ENCODE results near the gene PRDM2. TPM values are rescaled to one million over a fixed set of nuclear protein-coding genes. Genes with fewer than 3 reads are reported as not detected.

Gene PRDM2
- total RNA-seq, 4 donors from 2014 or later, result 54.4 to 99.1 (median 63.1) TPM

- no peak for DNase-seq (ENCODE audit: low spot score in 2 of 2)
- Histone ChIP-seq H3K4me3 (no peak overlapping the region), H3K27ac (no peak overlapping the region), H3K36me3 (no peaks in the 10 kb centered on the region), H3K4me1 (no peaks in the 10 kb centered on the region), H3K27me3 (no peaks in the 10 kb centered on the region), H3K9me3 (no peaks in the 10 kb centered on the region)
- no peak for TF ChIP-seq POLR2A (IDR thresholded peaks at IDR 0.05)
- no peak for TF ChIP-seq EP300 (IDR thresholded peaks at IDR 0.05)
- TF ChIP-seq, protein P1, sequence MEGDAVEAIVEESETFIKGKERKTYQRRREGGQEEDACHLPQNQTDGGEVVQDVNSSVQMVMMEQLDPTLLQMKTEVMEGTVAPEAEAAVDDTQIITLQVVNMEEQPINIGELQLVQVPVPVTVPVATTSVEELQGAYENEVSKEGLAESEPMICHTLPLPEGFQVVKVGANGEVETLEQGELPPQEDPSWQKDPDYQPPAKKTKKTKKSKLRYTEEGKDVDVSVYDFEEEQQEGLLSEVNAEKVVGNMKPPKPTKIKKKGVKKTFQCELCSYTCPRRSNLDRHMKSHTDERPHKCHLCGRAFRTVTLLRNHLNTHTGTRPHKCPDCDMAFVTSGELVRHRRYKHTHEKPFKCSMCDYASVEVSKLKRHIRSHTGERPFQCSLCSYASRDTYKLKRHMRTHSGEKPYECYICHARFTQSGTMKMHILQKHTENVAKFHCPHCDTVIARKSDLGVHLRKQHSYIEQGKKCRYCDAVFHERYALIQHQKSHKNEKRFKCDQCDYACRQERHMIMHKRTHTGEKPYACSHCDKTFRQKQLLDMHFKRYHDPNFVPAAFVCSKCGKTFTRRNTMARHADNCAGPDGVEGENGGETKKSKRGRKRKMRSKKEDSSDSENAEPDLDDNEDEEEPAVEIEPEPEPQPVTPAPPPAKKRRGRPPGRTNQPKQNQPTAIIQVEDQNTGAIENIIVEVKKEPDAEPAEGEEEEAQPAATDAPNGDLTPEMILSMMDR (IDR thresholded peaks at IDR 0.05), result no peak
- TF ChIP-seq POLR2AphosphoS5 (IDR thresholded peaks at IDR 0.05), result no peak
- WGBS, result 90% methylated on average over 1 of the region's 1 CpG
These were observed 136.6 kb downstream of the PRDM2 start for GRCh38 chr1:13836631-13837030.

DNA sequence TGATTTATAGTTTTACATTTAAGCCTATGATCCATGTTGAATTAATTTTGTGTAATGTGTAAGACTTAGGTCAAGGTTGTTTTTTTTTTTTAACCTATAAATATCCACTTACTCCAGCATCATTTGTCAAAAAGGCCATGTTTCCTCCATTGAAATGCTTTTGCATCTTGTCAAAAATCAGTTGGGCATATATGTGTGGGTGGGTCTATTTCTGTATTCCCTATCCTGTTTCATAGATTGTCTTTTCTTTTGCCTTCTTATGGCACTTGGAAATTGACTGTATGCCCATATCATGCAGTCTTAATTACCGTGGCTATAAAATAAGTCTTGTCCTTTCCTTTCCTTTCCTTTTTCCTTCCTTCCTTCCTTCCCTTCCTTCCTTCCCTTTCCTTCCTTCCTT, 138.2 kb downstream of the PRDM2 start:
- no peaks in the 10 kb centered on the region for H3K36me3 ChIP-seq
- TF ChIP-seq, protein P1 (IDR thresholded peaks at IDR 0.05), result no peak
- TF ChIP-seq POLR2A (IDR thresholded peaks at IDR 0.05) (no peak), POLR2AphosphoS5 (IDR thresholded peaks at IDR 0.05) (no peak), EP300 (IDR thresholded peaks at IDR 0.05) (no peak)
- no peaks in the 10 kb centered on the region for H3K4me1 ChIP-seq
- H3K4me3 ChIP-seq, result no peak overlapping the region
- no peaks in the 10 kb centered on the region for H3K27me3 ChIP-seq
- no peak overlapping the region for H3K27ac ChIP-seq
- 100% methylated on average over 1 of the region's 1 CpG for WGBS
- DNase-seq (ENCODE audit: low spot score in 2 of 2), result no peak
- no peaks in the 10 kb centered on the region for H3K9me3 ChIP-seq

GRCh38 chr1:13842497-13842896, 142.5 kb downstream of the PRDM2 start:
- WGBS, result 95% methylated on average over 2 of the region's 2 CpGs
- no peaks in the 10 kb centered on the region for H3K4me1 ChIP-seq
- H3K9me3 ChIP-seq, result no peaks in the 10 kb centered on the region
- no peak for TF ChIP-seq POLR2A (IDR thresholded peaks at IDR 0.05)
- TF ChIP-seq, protein P1 (IDR thresholded peaks at IDR 0.05), result no peak
- no peaks in the 10 kb centered on the region for H3K36me3 ChIP-seq
- H3K27me3 ChIP-seq, result no peaks in the 10 kb centered on the region
- H3K27ac ChIP-seq, result no peak overlapping the region
- H3K4me3 ChIP-seq, result no peak overlapping the region
- DNase-seq (ENCODE audit: low spot score in 2 of 2), result no peak

GRCh38 chr1:13851726-13852125, 151.7 kb downstream of the PRDM2 start:
- Histone ChIP-seq H3K4me3 (no peak overlapping the region), H3K36me3 (no peaks in the 10 kb centered on the region), H3K27ac (no peak overlapping the region), H3K9me3 (no peaks in the 10 kb centered on the region), H3K27me3 (no peaks in the 10 kb centered on the region), H3K4me1 (no peaks in the 10 kb centered on the region)
- no peak for DNase-seq (ENCODE audit: low spot score in 2 of 2)
- WGBS, result 68% methylated on average over 2 of the region's 2 CpGs
- TF ChIP-seq POLR2A (IDR thresholded peaks at IDR 0.05), result no peak
- TF ChIP-seq EP300 (IDR thresholded peaks at IDR 0.05), result no peak
- TF ChIP-seq, protein P1 (IDR thresholded peaks at IDR 0.05), result no peak
- TF ChIP-seq POLR2AphosphoS5 (IDR thresholded peaks at IDR 0.05), result no peak

DNA sequence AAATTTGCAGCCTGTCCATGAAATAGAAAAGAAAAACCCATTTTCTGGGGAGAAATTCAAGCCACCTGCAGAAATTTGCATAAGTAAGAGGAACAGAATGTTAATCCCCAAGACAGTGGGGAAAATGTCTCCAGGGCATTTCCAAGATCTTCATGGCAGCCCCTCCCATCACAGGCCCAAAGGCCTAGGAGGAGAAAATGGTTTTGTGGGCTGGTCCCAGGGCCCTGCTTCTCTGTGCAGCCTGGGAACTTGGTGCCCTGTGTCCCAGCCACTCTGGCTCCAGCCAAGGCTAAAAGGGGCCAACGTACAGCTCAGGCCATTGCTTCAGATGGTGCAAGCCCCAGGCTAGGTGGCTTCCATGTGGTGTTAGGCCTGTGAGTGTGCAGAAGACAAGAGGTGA, 155.6 kb downstream of the PRDM2 start:
- no peak overlapping the region for H3K4me3 ChIP-seq
- H3K4me1 ChIP-seq, result no peaks in the 10 kb centered on the region
- H3K9me3 ChIP-seq, result no peaks in the 10 kb centered on the region
- no peak overlapping the region for H3K27ac ChIP-seq
- WGBS, result no CpG with 5 or more reads among the region's 1 CpG
- TF ChIP-seq, protein P1 (IDR thresholded peaks at IDR 0.05), result no peak
- TF ChIP-seq POLR2AphosphoS5 (IDR thresholded peaks at IDR 0.05), result no peak
- TF ChIP-seq EP300 (IDR thresholded peaks at IDR 0.05), result no peak
- no peak for TF ChIP-seq POLR2A (IDR thresholded peaks at IDR 0.05)
- no peaks in the 10 kb centered on the region for H3K27me3 ChIP-seq
- no peak for DNase-seq (ENCODE audit: low spot score in 2 of 2)
- H3K36me3 ChIP-seq, result no peaks in the 10 kb centered on the region

All from suprapubic skin (tissue), 4 donors.